Measurements from ENCODE around the gene PADI4.
"Not testable (repeated sequence)": the region's sequence is repeated elsewhere in the genome, so short reads cannot be mapped to it uniquely, and the experiment has no call there.

The PADI4 gene

DNA sequence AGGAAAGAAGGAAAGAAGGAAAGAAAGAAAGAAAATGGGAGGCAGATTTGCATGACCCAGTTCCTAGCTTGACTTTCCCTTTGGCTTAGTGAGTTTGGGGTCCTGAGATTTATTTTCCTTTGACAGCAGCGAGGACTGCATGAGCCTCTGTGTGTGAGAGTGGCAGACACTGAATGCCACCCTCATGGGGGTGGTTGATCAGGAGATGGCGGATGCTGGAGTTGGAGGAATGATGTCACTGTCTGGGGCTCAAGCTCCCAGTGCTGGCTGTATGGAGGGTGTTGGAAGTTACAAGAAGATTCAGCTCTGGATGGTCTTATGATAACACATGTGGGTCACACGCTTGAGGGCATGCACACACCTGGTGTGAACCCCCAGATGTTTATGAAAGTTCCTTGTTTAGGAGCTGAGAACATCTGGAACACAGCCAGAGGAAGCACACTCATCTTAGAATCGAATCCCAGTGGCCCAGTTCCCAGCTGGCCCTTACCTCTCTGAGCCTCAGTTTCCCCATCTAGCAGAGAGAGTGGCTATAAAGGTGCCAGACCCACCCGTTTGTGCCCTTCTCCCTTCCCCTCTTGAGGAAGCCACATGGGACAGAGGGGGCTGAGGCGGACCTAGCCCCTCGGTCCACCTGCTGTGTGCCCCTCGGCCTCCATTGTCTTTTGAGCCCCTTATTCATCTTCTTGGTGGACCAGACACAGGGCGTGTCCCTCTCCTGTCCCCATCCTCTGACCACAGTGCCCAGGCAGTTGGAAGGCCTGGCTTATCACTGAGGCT, 5.7 kb downstream of the PADI4 start:
- DNase-seq: no peak

DNA sequence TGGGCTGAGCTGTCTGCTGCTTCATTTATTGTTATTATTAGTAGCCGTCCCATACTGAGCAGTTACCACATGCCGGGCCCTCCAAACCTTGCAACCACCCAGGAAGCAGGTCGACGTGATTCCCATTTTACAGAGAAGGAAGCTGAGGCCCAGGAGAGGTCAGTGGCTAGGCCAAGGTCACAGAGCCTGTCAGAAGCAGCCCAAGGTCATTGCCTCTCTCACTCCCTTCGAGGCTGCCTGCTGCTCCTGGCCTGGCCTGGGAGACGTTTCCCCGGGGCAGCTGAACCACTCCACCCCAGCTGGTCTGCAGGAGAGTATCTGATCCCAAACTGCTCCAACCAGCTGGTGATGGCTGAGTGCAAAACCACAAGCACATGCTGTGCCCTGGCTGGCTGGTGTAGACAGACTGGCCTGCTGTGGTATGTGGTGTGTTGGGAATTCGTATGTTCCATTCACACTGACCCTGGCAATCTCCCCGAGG, 6.5 kb downstream of the PADI4 start:
- no peak for DNase-seq

GRCh38 chr1:17315542-17316130, 7.6 kb downstream of the PADI4 start:
- DNase-seq: no peak

DNA sequence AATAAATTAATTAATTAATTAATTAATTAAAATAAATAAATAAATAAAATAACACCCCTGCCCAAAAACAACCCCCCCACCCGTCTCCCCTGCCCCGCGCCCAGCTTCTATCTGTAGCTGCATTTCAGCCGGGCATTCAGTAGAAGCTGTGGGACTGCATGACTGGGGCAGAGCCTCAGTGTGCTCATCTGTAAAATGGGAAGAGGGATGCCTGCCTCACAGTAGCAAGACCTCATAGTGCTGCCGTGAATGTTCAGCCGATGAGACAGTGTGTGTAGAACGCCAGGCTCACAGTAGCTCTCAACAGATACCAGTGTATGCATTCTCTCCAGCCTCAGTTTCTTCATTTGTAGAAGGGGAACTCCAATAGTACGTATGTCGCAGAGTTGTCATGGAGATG, 8.7 kb downstream of the PADI4 start:
- DNase-seq: no peak

GRCh38 chr1:17318262-17318661, 10.3 kb downstream of the PADI4 start:
- no peak for DNase-seq

GRCh38 chr1:17319561-17320350, 11.8 kb downstream of the PADI4 start:
- DNase-seq: no peak

DNA sequence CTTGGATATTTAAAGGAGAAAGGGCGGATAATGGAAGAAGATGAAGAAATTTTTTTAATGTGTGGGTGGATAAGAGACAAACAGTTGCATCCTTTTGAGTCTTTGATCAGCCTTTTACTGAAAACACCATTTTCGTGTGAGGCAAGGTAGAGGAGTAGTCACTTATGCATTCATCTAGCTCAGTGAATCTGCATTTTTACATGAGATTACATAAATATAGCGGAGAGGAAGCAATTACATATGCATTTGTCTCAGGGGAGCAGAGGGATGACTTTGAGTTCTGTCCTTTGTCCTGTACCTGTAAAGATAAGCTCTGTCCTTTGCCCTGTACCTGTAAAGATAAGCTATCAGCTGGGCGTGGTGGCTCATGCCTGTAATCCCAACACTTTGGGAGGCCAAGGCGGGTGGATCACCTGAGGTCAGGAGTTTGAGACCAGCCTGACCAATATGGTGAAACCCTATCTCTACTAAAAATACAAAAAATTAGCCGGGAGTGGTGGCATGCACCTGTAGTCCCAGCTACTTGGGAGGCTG, 13.9 kb downstream of the PADI4 start:
- not testable (repeated sequence) for DNase-seq

GRCh38 chr1:17328855-17329254, 20.9 kb downstream of the PADI4 start:
- no peak for DNase-seq

DNA sequence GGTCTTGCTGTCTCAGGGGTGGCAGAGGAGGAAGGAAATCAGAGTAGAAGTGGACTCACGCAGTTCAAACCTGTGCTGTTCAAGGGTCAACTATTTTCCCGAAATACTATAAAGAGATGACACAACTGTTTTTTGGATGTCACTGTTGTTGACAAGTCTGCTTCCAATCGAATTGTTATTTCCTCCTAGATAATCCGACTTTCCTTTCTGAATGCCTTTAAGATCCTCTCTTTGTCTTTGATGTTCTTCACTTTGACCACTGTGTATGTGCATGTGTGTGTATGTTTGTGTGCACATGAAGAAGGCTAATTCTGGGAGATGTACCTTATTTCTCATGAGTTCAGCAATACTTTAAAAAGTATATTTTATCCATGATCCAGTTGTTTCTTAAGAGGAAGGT, 21.6 kb downstream of the PADI4 start:
- no peak for DNase-seq

GRCh38 chr1:17330856-17331255, 22.9 kb downstream of the PADI4 start:
- no peak for DNase-seq

DNA sequence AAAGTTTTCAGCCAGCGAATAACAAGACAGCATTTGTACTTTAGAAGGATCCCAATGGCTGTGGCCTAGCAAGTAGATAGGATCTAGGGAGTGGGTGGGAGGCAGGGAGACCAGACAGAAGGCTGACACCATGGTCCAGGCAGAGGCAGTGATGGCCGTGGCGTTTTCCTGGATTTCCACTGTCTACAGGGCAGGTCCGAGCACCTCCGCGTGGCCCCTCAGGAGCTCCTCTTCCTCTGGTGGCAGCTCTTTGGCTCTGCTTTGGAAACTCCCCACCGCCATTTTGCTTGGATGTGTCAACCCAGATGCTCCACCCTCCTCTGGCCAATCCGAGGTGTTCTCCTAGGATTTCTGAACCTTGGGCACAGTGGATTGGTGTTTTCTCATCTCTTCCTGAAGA, 25.1 kb downstream of the PADI4 start:
- DNase-seq: no peak

GRCh38 chr1:17335821-17336710, 28.1 kb downstream of the PADI4 start:
- peak in 30 of 51 donors; percentile 1 to 58 (median 16) for DNase-seq

DNA sequence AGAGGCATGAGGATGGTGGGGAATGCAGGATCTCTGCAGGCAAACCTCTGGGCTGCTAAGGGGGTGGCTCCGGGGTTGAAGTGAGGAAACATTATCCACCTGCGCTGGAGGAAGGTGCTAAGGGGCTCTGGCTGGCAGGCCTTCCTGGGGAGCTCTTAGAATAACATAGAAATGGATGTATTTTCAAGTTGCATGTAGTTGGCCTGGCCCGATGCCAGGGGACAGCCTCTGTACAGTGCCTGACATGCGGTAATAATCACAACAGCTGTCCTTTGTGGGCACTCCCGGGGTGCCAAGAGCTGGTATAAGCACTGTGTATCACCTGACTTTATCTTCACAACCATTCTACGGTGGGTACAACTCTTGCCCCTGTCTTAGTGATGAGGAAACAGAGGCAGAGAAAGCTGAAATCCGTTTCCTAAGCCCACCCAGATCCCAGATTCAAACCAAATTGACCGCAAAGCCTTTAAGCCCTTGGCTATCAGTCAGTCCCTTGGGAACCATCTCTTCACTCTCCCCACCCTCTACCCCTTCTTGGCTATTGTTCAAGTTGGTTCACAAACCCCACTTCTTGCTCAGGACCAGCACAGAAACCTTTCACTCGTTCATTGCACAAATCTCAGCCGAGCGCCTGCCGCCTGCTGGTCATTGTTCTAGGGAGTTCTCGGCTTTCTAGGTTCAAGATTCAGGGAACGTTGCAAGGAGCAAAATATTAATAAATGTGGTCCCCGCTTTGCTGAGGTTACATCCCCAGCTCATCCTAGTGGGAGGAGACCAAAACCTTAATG, 30.9 kb downstream of the PADI4 start:
- no peak for DNase-seq

DNA sequence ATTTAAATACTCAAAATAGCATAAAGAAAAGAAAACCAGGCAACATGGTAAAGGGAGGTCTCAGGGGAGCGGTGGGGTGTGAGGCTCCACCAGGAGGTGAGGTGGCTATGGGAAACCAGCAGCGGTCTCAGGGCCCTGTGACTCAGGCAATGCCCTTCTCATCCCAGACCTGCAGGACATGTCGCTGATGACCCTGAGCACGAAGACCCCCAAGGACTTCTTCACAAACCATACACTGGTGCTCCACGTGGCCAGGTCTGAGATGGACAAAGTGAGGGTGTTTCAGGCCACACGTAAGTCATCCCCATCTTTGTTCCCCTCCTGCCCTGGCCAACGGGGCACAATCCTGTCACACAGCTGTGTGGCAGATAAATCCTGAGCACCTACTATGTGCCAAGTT, 31.5 kb downstream of the PADI4 start:
- no peak for DNase-seq

DNA sequence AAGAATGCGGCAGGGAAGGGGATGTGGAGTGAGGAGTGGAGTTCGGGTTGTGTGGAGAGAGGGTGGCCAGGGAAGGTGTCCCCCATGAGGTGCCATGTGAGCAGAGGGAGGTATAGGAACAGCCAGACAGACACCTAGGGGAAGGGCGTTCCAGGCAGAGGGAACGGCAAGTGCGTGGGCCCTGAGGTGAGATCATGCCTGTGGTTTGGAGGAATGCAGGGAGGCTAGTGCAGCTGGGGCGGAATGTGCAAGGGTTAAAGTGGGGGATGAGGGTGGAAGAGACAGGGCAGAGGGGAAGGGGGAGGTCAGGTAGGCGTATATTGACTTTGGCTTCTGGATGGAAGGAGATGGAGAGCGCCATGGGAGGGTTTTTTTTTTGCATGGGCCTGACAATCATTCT, 32.4 kb downstream of the PADI4 start:
- DNase-seq: no peak

DNA sequence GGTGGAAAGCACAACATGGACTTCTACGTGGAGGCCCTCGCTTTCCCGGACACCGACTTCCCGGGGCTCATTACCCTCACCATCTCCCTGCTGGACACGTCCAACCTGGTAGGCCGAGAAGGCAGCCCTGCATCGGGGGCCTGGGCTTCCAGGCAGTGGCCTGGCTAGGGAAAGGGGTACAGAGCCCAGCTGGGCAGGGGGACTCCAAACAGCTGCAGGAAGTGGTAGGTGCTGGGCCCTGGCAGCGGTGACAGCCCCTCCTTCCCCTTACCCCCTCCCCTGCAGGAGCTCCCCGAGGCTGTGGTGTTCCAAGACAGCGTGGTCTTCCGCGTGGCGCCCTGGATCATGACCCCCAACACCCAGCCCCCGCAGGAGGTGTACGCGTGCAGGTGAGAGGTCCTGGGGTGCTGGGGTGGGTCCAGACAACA, 34.0 kb downstream of the PADI4 start:
- no peak for DNase-seq

DNA sequence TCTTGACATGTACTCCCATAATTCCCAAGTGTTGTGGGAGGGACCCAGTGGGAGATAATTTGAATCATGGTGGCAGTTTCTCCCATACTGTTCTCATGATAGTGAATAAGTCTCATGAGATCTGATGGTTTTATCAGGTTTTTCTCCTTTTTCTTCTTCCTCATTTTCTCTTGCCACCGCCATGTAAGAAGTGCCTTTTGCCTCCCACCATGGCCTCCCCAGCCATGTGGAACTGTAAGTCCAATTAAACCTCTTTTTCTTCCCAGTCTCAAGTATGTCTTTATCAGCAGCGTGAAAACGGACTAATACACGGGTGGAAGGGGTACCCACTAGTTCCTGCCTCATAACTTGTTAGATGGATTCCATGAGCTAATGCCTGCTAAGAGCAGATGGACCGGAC, 37.5 kb downstream of the PADI4 start:
- DNase-seq: not testable (repeated sequence)

GRCh38 chr1:17346046-17346789, 38.2 kb downstream of the PADI4 start:
- DNase-seq: no peak
